Fibroblast of pulmonary artery (primary cell): ENCODE data around the gene RHOT1.
A peak's percentile ranks its signal among the peaks of the same experiment; 100 is the strongest.

Experiments used
- DNase-seq: peaks from one replicate; pipeline ENCODE4 v3.0.0-alpha.2; 2010; ENCODE audit warnings: low read depth
- H3K4me3 ChIP-seq: replicated peaks from 2 replicates; pipeline ENCODE4 v1.5.1; 2011; ENCODE audit warnings: low read depth, mild to moderate bottlenecking, control low read depth, low read length, moderate library complexity
- CTCF ChIP-seq: IDR thresholded peaks from 2 replicates; pipeline ENCODE4 v1.5.1; 2011; ENCODE audit warnings: mild to moderate bottlenecking, control low read depth, low read length, inconsistent platforms; ENCODE audit errors: missing control alignments

Gene RHOT1

GRCh38 chr17:32240750-32241149, 98.4 kb downstream of the RHOT1 start:
- peak; percentile 29 for DNase-seq
- TF ChIP-seq CTCF = no peak
- H3K4me3 ChIP-seq = no peak overlapping the region

- H3K4me3 ChIP-seq = no peak overlapping the region
- no peak for DNase-seq
- no peak for TF ChIP-seq CTCF
Observed at GRCh38 chr17:32241640-32242039, 99.3 kb downstream of the RHOT1 start.

- no peak overlapping the region for H3K4me3 ChIP-seq
- TF ChIP-seq CTCF = no peak
- DNase-seq = no peak
Observed at GRCh38 chr17:32249475-32249874, 107.2 kb downstream of the RHOT1 start.

- no peak overlapping the region for H3K4me3 ChIP-seq
- TF ChIP-seq CTCF = peak; percentile 100
- DNase-seq = peak; percentile 80
Observed at GRCh38 chr17:32253117-32253611, 110.9 kb downstream of the RHOT1 start.

GRCh38 chr17:32256012-32256700, 113.9 kb downstream of the RHOT1 start:
- no peak overlapping the region for H3K4me3 ChIP-seq
- no peak for DNase-seq
- no peak for TF ChIP-seq CTCF

- H3K4me3 ChIP-seq = no peak overlapping the region
- no peak for DNase-seq
- TF ChIP-seq CTCF = no peak
Observed at GRCh38 chr17:32256701-32257019, 114.4 kb downstream of the RHOT1 start.
